Left ventricle myocardium inferior (tissue), 1 donor: Measurements from ENCODE around the gene SFN. TPM values are rescaled to one million over a fixed set of nuclear protein-coding genes. Genes with fewer than 3 reads are reported as not detected.

Experiments used
- DNase-seq: peaks from one replicate; pipeline ENCODE4 v3.0.0-alpha.2; 2020
- H3K27ac ChIP-seq: fragments of 200-600 bp; replicated peaks from 2 replicates; pipeline ENCODE4 v1.8.0; 2021
- H3K27me3 ChIP-seq: fragments of 200-600 bp; 2 replicates; pipeline ENCODE4 v1.8.0; 2021; ENCODE audit warnings: low read depth
- H3K36me3 ChIP-seq: fragments of 200-600 bp; 2 replicates; pipeline ENCODE4 v1.8.0; 2021
- H3K4me1 ChIP-seq: fragments of 200-600 bp; 2 replicates; pipeline ENCODE4 v1.8.0; 2021
- H3K4me3 ChIP-seq: fragments of 200-600 bp; 2 replicates; pipeline ENCODE4 v1.8.0; 2021; ENCODE audit warnings: mild to moderate bottlenecking, moderate library complexity
- H3K9me3 ChIP-seq: fragments of 200-600 bp; replicated peaks from 2 replicates; pipeline ENCODE4 v1.8.0; 2021
- CTCF ChIP-seq: fragments of 200-600 bp; IDR thresholded peaks from 2 replicates; pipeline ENCODE4 v1.8.0; 2021; ENCODE audit warnings: antibody characterized with exemption, mild to moderate bottlenecking, borderline replicate concordance
- intact Hi-C: fragments of 100-400 bp; cut with micrococcal nuclease; formaldehyde crosslinking; loops from one replicate; pipeline ENCODE4 v1.11.0; 2022
- total RNA-seq: library from RNA; stranded (reverse); fragmentation: NEBNext Ultra II Directional; extraction: Animal tissue kit (Norgen Biotek cat#: 25700); gene quantifications from one replicate; pipeline ENCODE4 v1.2.1, GENCODE V29; 2021
- donor health status: DM: no; HTN: yes; CAD: no; lungs with severe emphysema.

Gene SFN
- total RNA-seq, 1 donor from 2014 or later = 0.16 TPM

GRCh38 chr1:26909951-26910342 lies 47.0 kb downstream of the SFN start:
- no peaks in the 10 kb centered on the region for H3K9me3 ChIP-seq
- intact Hi-C loops = no loop called here
- no peak for DNase-seq
- no peaks in the 10 kb centered on the region for H3K27me3 ChIP-seq
- no peak for TF ChIP-seq CTCF
- H3K36me3 ChIP-seq = no peaks in the 10 kb centered on the region
- peaks cover 21% of the 10 kb centered on the region for H3K4me1 ChIP-seq
- no peak overlapping the region for H3K4me3 ChIP-seq
- H3K27ac ChIP-seq = no peak overlapping the region

- Histone ChIP-seq H3K9me3 (no peaks in the 10 kb centered on the region), H3K4me3 (no peak overlapping the region), H3K27me3 (no peaks in the 10 kb centered on the region), H3K4me1 (peaks cover 23% of the 10 kb centered on the region), H3K27ac (no peak overlapping the region), H3K36me3 (no peaks in the 10 kb centered on the region)
- TF ChIP-seq CTCF = no peak
- no peak for DNase-seq
- intact Hi-C loops = no loop called here
Measured at GRCh38 chr1:26910343-26911160, 47.6 kb downstream of the SFN start.

GRCh38 chr1:26911399-26912146 lies 48.6 kb downstream of the SFN start:
- H3K36me3 ChIP-seq = no peaks in the 10 kb centered on the region
- H3K4me3 ChIP-seq = peak overlapping the region; percentile 69
- no peak overlapping the region for H3K27ac ChIP-seq
- H3K9me3 ChIP-seq = no peaks in the 10 kb centered on the region
- H3K4me1 ChIP-seq = peaks cover 23% of the 10 kb centered on the region
- DNase-seq = no peak
- TF ChIP-seq CTCF = no peak
- intact Hi-C loops = no loop called here
- H3K27me3 ChIP-seq = no peaks in the 10 kb centered on the region

- peak overlapping the region; percentile 69 for H3K4me3 ChIP-seq
- no peak for TF ChIP-seq CTCF
Measured at GRCh38 chr1:26912147-26912490, 49.2 kb downstream of the SFN start.

GRCh38 chr1:26913389-26913753 lies 50.4 kb downstream of the SFN start:
- Histone ChIP-seq H3K27me3 (no peaks in the 10 kb centered on the region), H3K9me3 (no peaks in the 10 kb centered on the region), H3K4me3 (peak overlapping the region; percentile 69), H3K27ac (peak overlapping the region; percentile 94), H3K36me3 (no peaks in the 10 kb centered on the region), H3K4me1 (peaks cover 23% of the 10 kb centered on the region)
- intact Hi-C loops = no loop called here
- no peak for DNase-seq
- TF ChIP-seq CTCF = no peak

More at GRCh38 chr1:26912147-26912490, 49.2 kb downstream of the SFN start:
- no peaks in the 10 kb centered on the region for H3K27me3 ChIP-seq
- DNase-seq = no peak
- no peak overlapping the region for H3K27ac ChIP-seq
- intact Hi-C loops = no loop called here
- no peaks in the 10 kb centered on the region for H3K36me3 ChIP-seq
- no peaks in the 10 kb centered on the region for H3K9me3 ChIP-seq
- H3K4me1 ChIP-seq = peaks cover 23% of the 10 kb centered on the region

Other genes starting within 250 kb of the SFN start
- 31.7 TPM for gene ARID1A, start 167.1 kb upstream of the SFN start, total RNA-seq
- gene PIGV, start 75.2 kb upstream of the SFN start, total RNA-seq = 5.6 TPM
- gene ZDHHC18, start 36.5 kb upstream of the SFN start, total RNA-seq = 11.8 TPM
- gene GPN2, start 27.1 kb downstream of the SFN start, total RNA-seq = 14.9 TPM
- gene GPATCH3, start 37.3 kb downstream of the SFN start, total RNA-seq = 7.9 TPM
- gene NR0B2, start 50.8 kb downstream of the SFN start, total RNA-seq = 7.2 TPM
- 68.9 TPM for gene NUDC, start 58.6 kb downstream of the SFN start, total RNA-seq
- gene KDF1, start 97.3 kb downstream of the SFN start, total RNA-seq = 0.27 TPM
- gene TRNP1, start 130.5 kb downstream of the SFN start, total RNA-seq = 35.7 TPM
- 30.2 TPM for gene TENT5B, start 149.7 kb downstream of the SFN start, total RNA-seq